SK-N-SH (cell line): ENCODE data around the gene CCL4.

Experiments
- CTCF ChIP-seq: fragments of 200-600 bp; sonication (generic); IDR thresholded peaks from 2 replicates; pipeline ENCODE4 v1.6.1; 2017; ENCODE audit warnings: antibody characterized with exemption, mild to moderate bottlenecking, moderate library complexity
- JUND ChIP-seq: IDR thresholded peaks from 2 replicates; pipeline ENCODE4 v1.4.0; 2012
- NFIC ChIP-seq: IDR thresholded peaks from 2 replicates; pipeline ENCODE4 v1.4.0; 2012; ENCODE audit warnings: borderline replicate concordance
- TAF1 ChIP-seq: IDR thresholded peaks from 2 replicates; pipeline ENCODE4 v1.6.1; 2012; ENCODE audit warnings: low read depth, mild to moderate bottlenecking, low read length, moderate library complexity, borderline replicate concordance

- no peak for TF ChIP-seq CTCF
- TF ChIP-seq NFIC, result no peak
- TF ChIP-seq TAF1, result no peak
- TF ChIP-seq JUND, result no peak
Observed at GRCh38 chr17:36120221-36120620, 16.6 kb downstream of the CCL4 start.
